ENCODE measurements around the gene RIMKLA. TPM values are rescaled to one million over a fixed set of nuclear protein-coding genes. Genes with fewer than 3 reads are reported as not detected.

Gene RIMKLA
- total and polyA plus RNA-seq, 4 donors = 0.71 to 8.9 (median 1.4) TPM

DNA sequence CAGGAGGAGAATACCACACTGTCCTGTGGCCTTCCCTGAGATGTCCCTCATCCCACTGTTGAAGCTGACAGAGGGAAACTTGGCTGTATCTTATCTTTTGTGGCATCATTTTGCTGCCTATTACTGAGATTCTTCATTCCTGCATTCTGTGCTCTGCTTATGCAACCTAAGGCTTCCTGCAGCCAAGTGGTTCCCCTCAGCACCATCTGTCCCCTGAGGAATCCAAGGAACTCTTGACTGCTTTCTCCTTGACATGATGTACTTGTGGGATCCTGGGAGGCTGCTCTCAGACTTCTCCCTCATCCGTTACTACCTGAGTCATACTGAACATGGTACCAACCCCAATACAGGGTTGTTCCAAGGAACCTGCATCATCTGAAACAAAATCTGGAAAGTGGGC lies 21.1 kb upstream of the RIMKLA start:
- DNase-seq (no peak), ATAC-seq (ENCODE audit: insufficient read depth, low FRiP score) (no peak)
- Histone ChIP-seq H3K4me3 (no peak overlapping the region), H3K9ac (ENCODE audit: insufficient read depth in 1 of 2, low read length in 2 of 2) (no peak overlapping the region), H3K4me1 (ENCODE audit: control insufficient read depth in 5 of 5, insufficient read depth in 5 of 5, low read length in 5 of 5) (no peaks in the 10 kb centered on the region), H3K27ac (ENCODE audit: low read depth in 1 of 2, low read length in 1 of 2) (no peak overlapping the region), H3K9me3 (ENCODE audit: control insufficient read depth in 4 of 4, insufficient read depth in 3 of 4, low read length in 3 of 4) (no peaks in the 10 kb centered on the region), H3K27me3 (ENCODE audit: control insufficient read depth in 3 of 3, insufficient read depth in 3 of 3, low read length in 2 of 3) (no peaks in the 10 kb centered on the region), H3K36me3 (ENCODE audit: control insufficient read depth in 4 of 4, insufficient read depth in 4 of 4, low read length in 4 of 4) (no peaks in the 10 kb centered on the region)
- TF ChIP-seq, protein P1, sequence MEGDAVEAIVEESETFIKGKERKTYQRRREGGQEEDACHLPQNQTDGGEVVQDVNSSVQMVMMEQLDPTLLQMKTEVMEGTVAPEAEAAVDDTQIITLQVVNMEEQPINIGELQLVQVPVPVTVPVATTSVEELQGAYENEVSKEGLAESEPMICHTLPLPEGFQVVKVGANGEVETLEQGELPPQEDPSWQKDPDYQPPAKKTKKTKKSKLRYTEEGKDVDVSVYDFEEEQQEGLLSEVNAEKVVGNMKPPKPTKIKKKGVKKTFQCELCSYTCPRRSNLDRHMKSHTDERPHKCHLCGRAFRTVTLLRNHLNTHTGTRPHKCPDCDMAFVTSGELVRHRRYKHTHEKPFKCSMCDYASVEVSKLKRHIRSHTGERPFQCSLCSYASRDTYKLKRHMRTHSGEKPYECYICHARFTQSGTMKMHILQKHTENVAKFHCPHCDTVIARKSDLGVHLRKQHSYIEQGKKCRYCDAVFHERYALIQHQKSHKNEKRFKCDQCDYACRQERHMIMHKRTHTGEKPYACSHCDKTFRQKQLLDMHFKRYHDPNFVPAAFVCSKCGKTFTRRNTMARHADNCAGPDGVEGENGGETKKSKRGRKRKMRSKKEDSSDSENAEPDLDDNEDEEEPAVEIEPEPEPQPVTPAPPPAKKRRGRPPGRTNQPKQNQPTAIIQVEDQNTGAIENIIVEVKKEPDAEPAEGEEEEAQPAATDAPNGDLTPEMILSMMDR (IDR thresholded peaks at IDR 0.05; ENCODE audit: control extremely low read depth, extremely low read depth) = no peak
- 81 to 83% methylated on average over 1 of the region's 1 CpG for WGBS, 2 donors

DNA sequence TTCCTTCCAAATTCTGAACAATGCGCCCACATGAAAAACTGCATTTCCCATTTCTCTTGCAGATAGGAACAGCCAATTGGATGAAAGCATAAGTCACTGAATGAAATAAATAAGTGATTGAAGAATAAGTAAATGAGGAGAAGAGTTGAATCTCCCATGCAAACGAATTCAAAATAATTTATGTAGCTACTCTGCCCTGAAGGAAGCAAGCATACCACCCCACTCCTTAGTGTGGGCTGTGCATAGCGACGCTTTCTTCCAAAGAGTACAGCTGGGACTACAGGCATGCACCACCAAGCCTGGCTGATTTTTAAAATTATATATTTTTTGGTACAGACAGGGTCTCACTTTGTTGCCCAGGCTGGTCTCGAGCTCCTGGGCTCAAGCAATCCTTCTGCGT lies 16.5 kb upstream of the RIMKLA start:
- no peaks in the 10 kb centered on the region for H3K4me1 ChIP-seq (ENCODE audit: control insufficient read depth in 5 of 5, insufficient read depth in 5 of 5, low read length in 5 of 5)
- H3K27ac ChIP-seq (ENCODE audit: low read depth in 1 of 2, low read length in 1 of 2) = no peak overlapping the region
- no peaks in the 10 kb centered on the region for H3K27me3 ChIP-seq (ENCODE audit: control insufficient read depth in 3 of 3, insufficient read depth in 3 of 3, low read length in 2 of 3)
- H3K9ac ChIP-seq (ENCODE audit: insufficient read depth in 1 of 2, low read length in 2 of 2) = no peak overlapping the region
- no peak overlapping the region for H3K4me3 ChIP-seq
- no peaks in the 10 kb centered on the region for H3K36me3 ChIP-seq (ENCODE audit: control insufficient read depth in 4 of 4, insufficient read depth in 4 of 4, low read length in 4 of 4)
- TF ChIP-seq, protein P1 (IDR thresholded peaks at IDR 0.05; ENCODE audit: control extremely low read depth, extremely low read depth) = no peak
- no peak for ATAC-seq (ENCODE audit: insufficient read depth, low FRiP score)
- H3K9me3 ChIP-seq (ENCODE audit: control insufficient read depth in 4 of 4, insufficient read depth in 3 of 4, low read length in 3 of 4) = no peaks in the 10 kb centered on the region
- 87 to 91% methylated on average over 6 of the region's 6 CpGs for WGBS, 2 donors
- DNase-seq = no peak

DNA sequence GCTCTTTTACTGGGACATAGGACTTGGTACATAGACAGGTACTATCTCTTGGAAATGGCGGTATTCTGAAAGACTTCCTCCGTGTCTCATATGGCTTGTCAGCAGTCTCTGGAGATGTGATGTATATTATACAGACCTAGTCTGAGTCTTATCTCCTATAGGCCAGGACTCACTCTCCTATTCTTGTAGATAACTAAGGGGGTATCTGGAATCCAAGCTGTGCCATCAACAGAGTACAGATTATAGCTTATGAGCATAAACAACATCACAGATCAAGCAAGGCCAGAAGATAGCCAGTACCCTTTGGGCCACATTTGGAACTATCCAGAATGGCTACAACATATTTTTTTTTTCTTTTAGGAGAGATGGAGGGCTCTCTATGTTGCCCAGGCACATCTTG lies 16.1 kb upstream of the RIMKLA start:
- TF ChIP-seq, protein P1 (IDR thresholded peaks at IDR 0.05; ENCODE audit: control extremely low read depth, extremely low read depth) = no peak
- no peaks in the 10 kb centered on the region for H3K27me3 ChIP-seq (ENCODE audit: control insufficient read depth in 3 of 3, insufficient read depth in 3 of 3, low read length in 2 of 3)
- no peaks in the 10 kb centered on the region for H3K9me3 ChIP-seq (ENCODE audit: control insufficient read depth in 4 of 4, insufficient read depth in 3 of 4, low read length in 3 of 4)
- no peaks in the 10 kb centered on the region for H3K36me3 ChIP-seq (ENCODE audit: control insufficient read depth in 4 of 4, insufficient read depth in 4 of 4, low read length in 4 of 4)
- no peak overlapping the region for H3K4me3 ChIP-seq
- H3K4me1 ChIP-seq (ENCODE audit: control insufficient read depth in 5 of 5, insufficient read depth in 5 of 5, low read length in 5 of 5) = no peaks in the 10 kb centered on the region
- DNase-seq (no peak), ATAC-seq (ENCODE audit: insufficient read depth, low FRiP score) (no peak)
- WGBS, 2 donors = 95 to 98% methylated on average over 2 of the region's 2 CpGs
- H3K9ac ChIP-seq (ENCODE audit: insufficient read depth in 1 of 2, low read length in 2 of 2) = no peak overlapping the region
- H3K27ac ChIP-seq (ENCODE audit: low read depth in 1 of 2, low read length in 1 of 2) = no peak overlapping the region

DNA sequence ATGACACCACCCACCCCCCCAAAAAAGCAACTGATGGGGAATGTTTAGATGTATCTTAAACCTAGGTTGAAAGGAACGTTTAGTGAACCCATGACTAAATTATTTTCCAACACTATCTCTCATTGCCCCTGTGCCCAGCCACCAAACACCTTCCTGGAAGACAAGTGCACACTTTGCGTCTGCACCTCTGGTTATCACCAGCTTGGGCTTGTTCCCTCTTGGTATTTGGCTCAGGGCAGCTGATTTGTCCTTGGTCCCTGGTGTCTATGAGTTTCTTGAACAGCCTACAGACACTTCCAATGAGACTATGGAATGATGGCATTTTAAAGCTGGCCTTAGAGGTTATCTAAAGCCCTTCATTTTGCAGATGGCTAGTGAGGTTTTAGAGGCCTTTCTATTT lies 15.5 kb upstream of the RIMKLA start:
- Histone ChIP-seq H3K27me3 (ENCODE audit: control insufficient read depth in 3 of 3, insufficient read depth in 3 of 3, low read length in 2 of 3) (no peaks in the 10 kb centered on the region), H3K4me3 (no peak overlapping the region), H3K36me3 (ENCODE audit: control insufficient read depth in 4 of 4, insufficient read depth in 4 of 4, low read length in 4 of 4) (no peaks in the 10 kb centered on the region), H3K4me1 (ENCODE audit: control insufficient read depth in 5 of 5, insufficient read depth in 5 of 5, low read length in 5 of 5) (no peaks in the 10 kb centered on the region), H3K9ac (ENCODE audit: insufficient read depth in 1 of 2, low read length in 2 of 2) (no peak overlapping the region), H3K9me3 (ENCODE audit: control insufficient read depth in 4 of 4, insufficient read depth in 3 of 4, low read length in 3 of 4) (no peaks in the 10 kb centered on the region), H3K27ac (ENCODE audit: low read depth in 1 of 2, low read length in 1 of 2) (no peak overlapping the region)
- TF ChIP-seq, protein P1 (IDR thresholded peaks at IDR 0.05; ENCODE audit: control extremely low read depth, extremely low read depth) = no peak
- WGBS, 2 donors = 85 to 90% methylated on average over 2 of the region's 2 CpGs
- ATAC-seq (ENCODE audit: insufficient read depth, low FRiP score) = no peak
- DNase-seq = no peak

All from lung (tissue), 12 donors.